Mesangial cell (primary cell): ENCODE results near the gene LRRC51. TPM values are rescaled to one million over a fixed set of nuclear protein-coding genes. Genes with fewer than 3 reads are reported as not detected.

Experiments
- total RNA-seq: library from RNA; depleted of rRNA; stranded (reverse); fragments of >200 nt; gene quantifications from 2 replicates; pipeline ENCODE4 v1.2.3, GENCODE V29; 2015

Gene LRRC51, protein sequence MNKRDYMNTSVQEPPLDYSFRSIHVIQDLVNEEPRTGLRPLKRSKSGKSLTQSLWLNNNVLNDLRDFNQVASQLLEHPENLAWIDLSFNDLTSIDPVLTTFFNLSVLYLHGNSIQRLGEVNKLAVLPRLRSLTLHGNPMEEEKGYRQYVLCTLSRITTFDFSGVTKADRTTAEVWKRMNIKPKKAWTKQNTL
- total RNA-seq, result 3.4 and 4.1 TPM in 2 replicates

DNA sequence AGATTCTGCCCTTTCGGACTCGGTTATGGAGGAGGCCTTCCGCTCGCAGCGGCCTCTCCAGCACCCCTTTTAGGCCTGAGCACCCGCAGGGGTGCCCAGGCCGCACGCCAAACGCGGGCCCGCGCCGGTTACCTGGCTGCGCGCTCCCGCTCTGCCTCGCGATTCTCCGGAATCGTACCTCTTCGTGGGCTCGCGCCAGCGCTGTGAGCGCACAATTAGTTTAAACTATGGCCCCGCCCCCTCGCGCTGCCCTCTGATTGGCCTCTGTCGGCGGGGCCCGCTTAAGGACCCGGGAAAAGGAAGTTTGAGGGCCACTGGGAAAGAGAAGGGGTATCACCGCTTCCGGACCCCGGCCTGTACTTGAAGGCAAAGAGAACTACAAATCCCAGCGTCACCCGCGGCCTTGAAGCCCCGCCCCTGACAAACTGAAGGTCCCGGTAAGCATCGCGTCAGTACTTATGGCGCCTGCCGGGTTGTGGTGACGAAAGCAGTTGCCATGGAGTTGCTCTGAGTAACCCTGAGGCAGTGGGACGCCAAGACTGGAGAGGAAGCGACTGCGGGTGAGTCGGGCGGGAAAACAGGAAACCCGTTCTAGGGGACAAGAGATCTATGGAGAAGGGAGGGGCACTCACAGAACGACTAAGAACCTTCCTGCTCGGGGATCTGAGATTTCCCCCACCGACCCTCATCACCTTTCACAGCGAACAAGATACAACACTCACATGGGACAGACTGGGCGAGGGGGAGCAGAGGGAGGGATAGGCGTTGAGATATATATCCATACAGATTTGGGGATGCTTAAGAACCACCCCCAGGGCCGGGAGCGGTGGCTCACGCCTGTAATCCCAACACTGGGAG lies at the start of gene LRRC51, which contains the start of gene NUMA1:
Gene LRRC51 (plus strand): TSS at position 525 of the 858 bp plus-strand sequence. CDS start 8,234 bp downstream, outside the sequence.
Gene NUMA1 (minus strand): TSS at position 217 of the 858 bp plus-strand sequence. CDS start 44,599 bp downstream, outside the sequence.

DNA sequence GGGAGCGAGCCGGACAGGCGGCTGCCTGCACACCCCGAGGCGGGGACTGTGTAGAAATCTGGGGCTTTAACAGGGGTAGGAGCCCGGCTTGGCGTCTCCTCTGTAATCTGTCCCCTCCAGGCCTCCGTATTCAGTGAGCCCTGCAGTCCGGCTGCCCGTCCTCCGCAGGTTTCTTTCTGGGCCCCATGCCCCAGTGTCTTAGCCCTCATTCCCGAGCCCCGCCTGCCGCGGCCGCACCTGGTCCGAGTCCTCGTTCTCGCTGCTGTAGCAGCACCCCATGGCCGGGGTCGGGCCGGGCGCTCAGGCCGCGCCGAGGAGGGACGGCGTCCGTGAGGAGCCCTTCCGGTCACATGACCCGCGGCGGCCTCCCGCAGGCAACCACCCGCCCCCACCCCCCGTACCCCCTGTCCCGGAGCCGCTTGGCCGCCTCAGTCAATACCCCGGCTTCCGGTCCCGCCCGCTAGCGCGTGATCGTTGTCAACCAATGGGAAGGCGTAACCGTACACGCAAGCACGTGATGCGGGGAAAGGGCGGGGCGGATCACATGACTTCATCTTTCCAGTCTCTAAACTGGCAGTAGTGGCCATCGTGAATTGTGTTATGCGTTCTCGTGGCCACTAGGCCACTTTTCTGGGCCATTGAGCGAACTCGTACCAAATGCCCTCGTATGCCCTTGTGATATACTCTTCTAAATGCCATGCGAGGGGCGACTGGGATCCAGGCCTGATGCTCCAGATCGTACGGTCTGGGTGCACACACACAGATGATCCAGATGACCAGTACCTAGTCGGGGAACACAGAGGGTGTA lies 22.5 kb downstream of the LRRC51 start, which contains the start of gene LAMTOR1:
Gene LAMTOR1 (minus strand): TSS at position 352 of the 808 bp plus-strand sequence. CDS start 73 bp downstream, at position 279.

DNA sequence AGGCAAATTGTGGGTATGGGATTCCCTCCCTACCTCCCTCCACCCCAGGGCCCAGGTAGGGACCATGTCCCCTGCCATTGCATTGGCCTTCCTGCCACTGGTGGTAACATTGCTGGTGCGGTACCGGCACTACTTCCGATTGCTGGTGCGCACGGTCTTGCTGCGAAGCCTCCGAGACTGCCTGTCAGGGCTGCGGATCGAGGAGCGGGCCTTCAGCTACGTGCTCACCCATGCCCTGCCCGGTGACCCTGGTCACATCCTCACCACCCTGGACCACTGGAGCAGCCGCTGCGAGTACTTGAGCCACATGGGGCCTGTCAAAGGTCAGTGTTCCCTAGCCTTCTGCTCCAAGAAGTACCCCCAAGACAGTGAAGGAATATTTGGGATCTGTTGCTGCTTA lies 25.2 kb downstream of the LRRC51 start, which contains the start of gene TOMT:
Gene TOMT (plus strand): TSS at position 37 of the 400 bp plus-strand sequence. CDS start 28 bp downstream, at position 65.

DNA sequence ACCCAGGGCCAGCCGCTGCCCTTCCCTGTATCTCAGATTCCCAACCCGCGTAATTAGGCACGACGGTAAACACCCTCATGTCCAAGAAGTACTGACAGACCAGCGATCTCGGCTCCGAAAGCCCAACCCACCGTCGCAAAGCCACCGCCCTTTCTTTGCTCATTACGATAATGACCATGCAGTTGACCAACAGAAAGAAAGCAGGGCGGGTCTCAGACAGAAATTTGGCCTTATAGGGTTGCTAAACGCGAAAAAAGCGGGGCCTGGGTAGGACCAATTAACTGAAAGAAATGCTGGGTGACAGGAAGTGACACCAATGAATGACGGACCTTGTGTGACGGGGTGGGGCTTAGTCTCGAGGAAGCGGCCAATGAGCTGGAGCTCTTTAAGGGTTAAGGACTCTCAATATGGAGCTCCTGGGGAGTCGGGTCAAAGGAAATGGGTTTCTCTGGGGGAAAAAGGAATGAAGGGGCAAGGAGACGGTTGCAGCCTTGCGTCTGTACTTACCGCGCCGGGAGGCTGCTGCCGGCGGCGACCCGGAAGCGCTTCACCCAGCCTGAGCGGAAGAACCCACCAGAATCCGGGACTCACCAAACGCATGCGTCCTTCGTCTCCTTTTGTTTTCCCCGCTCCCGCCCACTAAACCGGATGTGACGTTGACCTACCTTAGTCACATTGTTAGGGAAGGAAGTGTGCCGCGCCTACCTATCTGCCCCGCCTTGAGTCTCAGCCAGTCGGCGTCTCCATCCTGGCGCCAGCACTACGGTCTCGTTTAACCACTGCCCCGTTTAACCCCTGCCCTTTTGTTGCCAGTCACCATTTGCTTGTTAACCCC lies 31.7 kb downstream of the LRRC51 start, which contains the start of gene ANAPC15:
Gene ANAPC15 (minus strand): TSS at position 553 of the 835 bp plus-strand sequence. CDS start 1,419 bp downstream, outside the sequence.

DNA sequence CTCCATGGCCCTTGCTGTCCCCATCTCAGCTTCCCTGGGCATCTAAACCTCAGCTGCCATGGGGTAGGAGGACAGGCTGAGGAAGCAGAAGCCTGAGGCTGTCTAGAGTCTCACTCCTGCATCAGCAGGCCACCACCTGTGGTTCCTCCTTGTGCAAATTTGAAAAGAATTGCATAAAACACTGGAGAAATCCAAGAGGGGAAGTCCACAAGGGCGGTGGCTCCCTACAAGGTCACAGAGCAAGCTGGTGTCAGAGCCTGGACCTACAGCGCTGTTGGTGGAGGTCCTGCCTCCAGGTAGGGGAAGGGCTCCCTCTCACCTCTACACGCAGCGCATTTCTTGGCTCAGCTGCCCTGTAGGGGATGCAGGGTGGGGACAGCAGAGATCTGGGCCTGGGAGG lies 54.8 kb downstream of the LRRC51 start, which contains the start of gene FOLR3:
Gene FOLR3 (plus strand): TSS at position 253 of the 400 bp plus-strand sequence. CDS start 228 bp downstream, outside the sequence.

Other genes with a start within 250 kb of the LRRC51 start
- gene DEFB108B, start 247.7 kb upstream of the LRRC51 start, total RNA-seq, result not detected in 2 replicates
- gene DEFB131B, start 202.4 kb upstream of the LRRC51 start, total RNA-seq, result not detected in 2 replicates
- 4.4 and 4.7 TPM in 2 replicates for gene XNDC1N, start 152.3 kb upstream of the LRRC51 start, total RNA-seq
- 38.8 and 40.7 TPM in 2 replicates for gene RNF121, start 151.8 kb upstream of the LRRC51 start, total RNA-seq
- gene IL18BP, start 81.9 kb upstream of the LRRC51 start, total RNA-seq, result 1.5 and 2.8 TPM in 2 replicates
- gene NUMA1, start 308 bp upstream of the LRRC51 start, total RNA-seq, result 117 and 205 TPM in 2 replicates
- 141 and 146 TPM in 2 replicates for gene LAMTOR1, start 22.4 kb downstream of the LRRC51 start, total RNA-seq
- gene TOMT, start 25.1 kb downstream of the LRRC51 start, total RNA-seq, result not detected in 2 replicates
- gene ANAPC15, start 31.8 kb downstream of the LRRC51 start, total RNA-seq, result 25.9 and 45.3 TPM in 2 replicates
- gene FOLR3, start 54.9 kb downstream of the LRRC51 start, total RNA-seq, result not detected in 2 replicates
- gene FOLR1, start 111.3 kb downstream of the LRRC51 start, total RNA-seq, result 0.49 and 17.1 TPM in 2 replicates
- not detected in 2 replicates for gene FOLR2, start 135.9 kb downstream of the LRRC51 start, total RNA-seq
- 91.7 and 129 TPM in 2 replicates for gene INPPL1, start 143.9 kb downstream of the LRRC51 start, total RNA-seq
- 0.13 TPM in 1 of 2 replicates, not detected in the other for gene PHOX2A, start 163.3 kb downstream of the LRRC51 start, total RNA-seq